OCI-LY1 (cell line): ENCODE data around the gene METTL2A.
"Not testable (repeated sequence)": the region's sequence is repeated elsewhere in the genome, so short reads cannot be mapped to it uniquely, and the experiment has no call there.

Experiments
- H2AFZ ChIP-seq: fragments of 200-600 bp; sonication (generic), shearing (Covaris generic); 2 replicates; pipeline ENCODE4 v1.6.0; 2014; ENCODE audit warnings: antibody characterized with exemption, mild to moderate bottlenecking, low read length
- H3F3A ChIP-seq: fragments of 200-600 bp; sonication (generic), shearing (Covaris generic); 2 replicates; pipeline ENCODE4 v1.6.0; 2014; ENCODE audit warnings: mild to moderate bottlenecking, antibody characterized with exemption, low read length, moderate library complexity; ENCODE audit not compliant: insufficient read depth
- H3K27ac ChIP-seq: fragments of 200-600 bp; sonication (generic); 2 replicates; pipeline ENCODE4 v1.5.1; 2014; ENCODE audit warnings: low read length, mixed run types, mild to moderate bottlenecking, low read depth; ENCODE audit not compliant: poor library complexity, severe bottlenecking
- H3K27me3 ChIP-seq: fragments of 200-600 bp; sonication (generic); 2 replicates; pipeline ENCODE4 v1.6.0; 2014; ENCODE audit warnings: antibody characterized with exemption, mild to moderate bottlenecking, low read length, moderate library complexity; ENCODE audit not compliant: insufficient read depth
- H3K36me3 ChIP-seq: fragments of 200-600 bp; sonication (generic); 2 replicates; pipeline ENCODE4 v1.6.1; 2014; ENCODE audit warnings: mild to moderate bottlenecking, antibody characterized with exemption, low read length, moderate library complexity, mixed read lengths; ENCODE audit not compliant: insufficient read depth
- H3K4me1 ChIP-seq: fragments of 200-600 bp; sonication (generic); 2 replicates; pipeline ENCODE4 v1.5.1; 2014; ENCODE audit warnings: mild to moderate bottlenecking, low read length, moderate library complexity; ENCODE audit not compliant: insufficient read depth, severe bottlenecking
- H3K4me2 ChIP-seq: fragments of 200-600 bp; sonication (generic), shearing (Covaris generic); 2 replicates; pipeline ENCODE4 v1.6.1; 2014; ENCODE audit warnings: low read length
- H3K4me3 ChIP-seq: fragments of 200-600 bp; sonication (generic); 2 replicates; pipeline ENCODE4 v1.5.1; 2014; ENCODE audit warnings: low read length, low read depth, mild to moderate bottlenecking, mixed read lengths; ENCODE audit not compliant: poor library complexity, severe bottlenecking
- H3K79me2 ChIP-seq: fragments of 200-600 bp; shearing (Covaris generic); 2 replicates; pipeline ENCODE4 v1.6.1; 2016; ENCODE audit warnings: mixed run types, low read length, mixed read lengths; ENCODE audit not compliant: insufficient read depth
- H3K9ac ChIP-seq: fragments of 200-600 bp; sonication (generic), shearing (Covaris generic); 2 replicates; pipeline ENCODE4 v1.6.1; 2014; ENCODE audit warnings: mild to moderate bottlenecking, low read length, mixed read lengths
- H3K9me2 ChIP-seq: fragments of 200-600 bp; sonication (generic), shearing (Covaris generic); 2 replicates; pipeline ENCODE4 v1.6.1; 2014; ENCODE audit warnings: low read depth, mild to moderate bottlenecking, low read length, mixed read lengths
- H3K9me3 ChIP-seq: fragments of 200-600 bp; shearing (Covaris generic); 2 replicates; pipeline ENCODE4 v1.6.1; 2014; ENCODE audit warnings: low read length, mixed read lengths
- H4K20me1 ChIP-seq: fragments of 200-600 bp; sonication (generic), shearing (Covaris generic); 2 replicates; pipeline ENCODE4 v1.6.0; 2016; ENCODE audit warnings: mild to moderate bottlenecking, low read length; ENCODE audit not compliant: insufficient read depth
- CTCF ChIP-seq: fragments of 200-600 bp; sonication (generic), shearing (Covaris generic); IDR thresholded peaks from 2 replicates; pipeline ENCODE4 v1.5.1; 2017; ENCODE audit warnings: mild to moderate bottlenecking, antibody characterized with exemption, low read length, moderate library complexity, mixed read lengths
- EZH2 ChIP-seq: fragments of 200-600 bp; sonication (generic), shearing (Covaris generic); IDR thresholded peaks from 2 replicates; pipeline ENCODE4 v1.8.0; 2017; ENCODE audit warnings: borderline replicate concordance, mixed run types, mild to moderate bottlenecking, antibody characterized with exemption, low read length, moderate library complexity, mixed read lengths

Gene METTL2A

DNA sequence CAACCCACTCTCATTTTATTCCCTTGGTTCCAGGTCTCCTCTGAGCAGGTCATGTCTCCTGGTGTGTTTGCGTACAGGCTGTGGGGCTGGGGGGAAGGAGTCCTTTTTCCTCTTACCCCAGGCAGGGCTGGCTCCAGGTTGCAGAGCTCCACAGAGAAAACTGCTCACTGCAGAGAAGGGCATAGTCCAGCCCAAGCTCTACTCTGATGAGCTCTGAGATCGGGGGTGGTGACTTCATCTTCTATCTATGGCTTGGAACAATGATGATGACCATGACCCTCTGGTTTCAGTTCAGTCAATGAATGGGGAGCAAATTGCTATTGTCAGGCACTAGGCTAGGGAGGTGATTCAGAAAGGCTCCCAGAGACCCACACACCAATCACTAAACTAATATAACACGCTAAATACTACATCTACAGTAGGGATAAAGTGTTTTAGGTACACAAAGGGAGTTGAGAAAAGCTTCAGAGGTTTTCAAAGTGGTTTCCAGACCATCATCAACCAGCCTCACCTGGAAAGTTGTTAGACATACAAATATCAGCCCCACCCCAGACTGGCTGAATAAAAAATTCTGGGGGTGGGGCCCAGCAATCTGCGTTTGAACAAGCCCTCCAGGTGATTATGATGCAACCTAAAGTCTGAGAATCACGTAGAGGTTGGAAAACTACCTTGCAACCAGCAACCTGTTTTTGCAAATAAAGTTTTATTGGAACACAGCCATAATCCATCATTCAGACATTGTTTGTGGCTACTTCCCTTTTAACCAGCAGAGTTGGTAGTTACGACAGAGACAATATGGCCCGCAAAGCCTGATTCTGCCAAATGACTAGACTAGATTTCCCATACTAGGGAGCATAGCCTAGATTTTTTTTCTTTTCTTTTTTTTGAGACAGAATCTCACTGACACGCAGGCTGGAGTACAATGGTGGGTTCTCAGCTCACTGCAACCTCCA, 49.6 kb downstream of the METTL2A start:
- Histone ChIP-seq H3K4me1 (peaks cover 61% of the 10 kb centered on the region), H3K27ac (peak overlapping the region; percentile 95)
- not testable (repeated sequence) for H3K79me2 ChIP-seq, H3K9me2 ChIP-seq, H3K4me2 ChIP-seq, H4K20me1 ChIP-seq, H2AFZ ChIP-seq, H3F3A ChIP-seq, H3K9me3 ChIP-seq, H3K36me3 ChIP-seq, H3K4me3 ChIP-seq, H3K27me3 ChIP-seq, H3K9ac ChIP-seq

DNA sequence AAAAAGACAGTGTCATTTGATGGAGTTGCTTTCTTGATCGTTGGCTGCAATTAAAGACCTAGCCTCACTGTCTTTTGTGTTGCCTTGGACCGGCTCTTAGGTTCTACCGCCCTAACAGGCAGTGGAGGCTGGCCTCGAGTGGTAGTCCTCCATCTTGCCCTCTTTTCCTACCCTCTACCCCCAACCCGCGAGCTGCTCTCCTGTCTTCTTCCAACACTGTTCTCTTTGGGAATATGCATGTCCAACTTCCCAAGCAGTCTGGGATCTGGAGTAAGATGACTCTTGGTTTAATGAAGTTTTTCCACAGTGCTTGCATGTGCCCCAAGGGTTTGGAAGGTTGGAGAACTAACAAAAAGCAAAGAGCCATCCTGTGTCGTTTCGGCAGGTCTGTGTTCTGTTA, 53.4 kb downstream of the METTL2A start:
- H3K27me3 ChIP-seq, H3F3A ChIP-seq, H2AFZ ChIP-seq, H3K9me2 ChIP-seq, H3K9me3 ChIP-seq, H4K20me1 ChIP-seq: not testable (repeated sequence)
- H3K9ac ChIP-seq = peak overlapping the region; percentile 89
- peaks cover 46% of the 10 kb centered on the region for H3K4me1 ChIP-seq
- peak overlapping the region; percentile 77 for H3K27ac ChIP-seq
- H3K4me3 ChIP-seq = peak overlapping the region; percentile 92
- H3K4me2 ChIP-seq = peak overlapping the region; percentile 70
- peaks cover 12% of the 10 kb centered on the region for H3K36me3 ChIP-seq
- H3K79me2 ChIP-seq = peaks cover 21% of the 10 kb centered on the region

DNA sequence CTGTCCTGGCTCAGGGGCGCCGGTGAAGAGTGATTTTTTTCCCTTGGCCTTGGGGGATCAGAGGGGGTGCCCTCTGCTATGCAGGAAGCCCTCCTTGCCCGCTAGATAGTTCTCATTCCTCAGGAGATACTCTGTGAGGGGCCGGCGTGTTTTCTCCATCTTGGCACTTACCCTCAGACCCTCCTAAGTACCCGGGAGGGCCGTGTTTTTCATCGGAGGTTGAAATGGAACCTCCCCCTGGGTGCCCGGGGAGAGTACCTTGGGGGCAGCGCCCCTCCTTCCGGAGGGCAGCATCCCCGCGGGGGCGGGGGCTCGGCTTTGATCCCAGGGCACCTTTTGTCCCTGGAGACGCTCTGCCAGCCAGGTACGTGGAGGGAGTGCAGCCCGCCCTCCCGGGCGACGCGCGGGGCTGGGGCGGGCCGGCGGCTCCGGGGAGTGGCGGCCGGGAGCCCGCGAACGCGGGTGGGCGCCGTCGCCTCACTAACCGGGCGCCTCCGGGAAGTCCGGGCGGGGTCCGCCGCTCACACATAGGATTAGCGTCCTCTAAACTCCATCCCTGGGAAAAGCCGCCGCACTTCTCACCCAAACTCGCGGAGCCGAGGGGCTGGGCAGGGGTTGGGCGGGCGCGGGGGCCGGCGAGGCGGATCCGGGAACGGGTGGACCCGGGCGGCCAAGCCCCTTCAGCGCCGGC, 54.2 kb downstream of the METTL2A start:
- peak overlapping the region; percentile 92 for H3K4me3 ChIP-seq
- peaks cover 18% of the 10 kb centered on the region for H3K36me3 ChIP-seq
- H3F3A ChIP-seq, H2AFZ ChIP-seq, H4K20me1 ChIP-seq, H3K9me2 ChIP-seq, H3K9me3 ChIP-seq, H3K27me3 ChIP-seq: not testable (repeated sequence)
- peak overlapping the region; percentile 77 for H3K27ac ChIP-seq
- peaks cover 24% of the 10 kb centered on the region for H3K79me2 ChIP-seq
- H3K9ac ChIP-seq = peak overlapping the region; percentile 89
- peaks cover 39% of the 10 kb centered on the region for H3K4me1 ChIP-seq
- H3K4me2 ChIP-seq = peak overlapping the region; percentile 70

DNA sequence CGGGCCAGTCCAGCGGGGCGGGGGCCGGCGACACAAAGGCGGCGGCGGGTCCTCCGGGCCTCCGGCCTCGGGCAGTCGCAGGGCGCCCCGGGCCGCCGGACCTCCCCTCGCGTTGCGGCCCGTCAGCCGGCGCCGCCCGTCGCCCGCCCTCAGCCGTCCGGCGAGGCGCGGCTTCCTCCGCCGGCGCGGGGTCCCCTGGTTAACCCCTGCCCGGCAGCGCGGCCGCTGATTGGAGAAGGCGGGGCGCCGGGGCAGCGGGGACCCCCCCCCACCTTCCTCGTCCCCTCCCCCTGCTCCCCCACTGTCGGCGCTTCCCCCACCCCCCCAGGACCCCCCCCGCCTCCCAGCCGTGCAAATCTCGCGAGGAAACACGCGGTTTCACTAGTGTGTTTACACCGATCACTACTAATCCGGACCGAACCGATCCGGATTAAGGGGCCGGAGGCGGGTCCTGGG, 54.8 kb downstream of the METTL2A start, which contains the start of gene TLK2:
Gene TLK2 (plus strand): TSS at position 402 of the 456 bp plus-strand sequence. CDS start 2,301 bp downstream, outside the sequence.
- no peaks in the 10 kb centered on the region for H4K20me1 ChIP-seq
- no peak within 1 kb of the TSS for H2AFZ ChIP-seq

GRCh38 chr17:62478880-62479638, 55.4 kb downstream of the METTL2A start:
- peak overlapping the region; percentile 70 for H3K27ac ChIP-seq
- peaks cover 29% of the 10 kb centered on the region for H3K4me1 ChIP-seq
- H3K9me2 ChIP-seq, H3K9me3 ChIP-seq, H3F3A ChIP-seq, H4K20me1 ChIP-seq, H2AFZ ChIP-seq, H3K27me3 ChIP-seq: not testable (repeated sequence)
- H3K36me3 ChIP-seq = peaks cover 22% of the 10 kb centered on the region
- H3K9ac ChIP-seq = peak overlapping the region; percentile 92
- peak overlapping the region; percentile 92 for H3K4me3 ChIP-seq
- peak overlapping the region; percentile 98 for H3K4me2 ChIP-seq
- H3K79me2 ChIP-seq = peaks cover 28% of the 10 kb centered on the region

More for the DNA sequence above, 54.8 kb downstream of the METTL2A start, which contains the start of gene TLK2:
- peaks cover 22% of the 10 kb centered on the region for H3K36me3 ChIP-seq
- TF ChIP-seq EZH2 (no peak), CTCF (no peak)
- H3K27ac ChIP-seq = peak within 1 kb of the TSS; percentile 77
- H3K4me3 ChIP-seq = peak within 1 kb of the TSS; percentile 92
- no peaks in the 10 kb centered on the region for H3K9me3 ChIP-seq
- no peaks in the 10 kb centered on the region for H3K9me2 ChIP-seq
- peaks cover 33% of the 10 kb centered on the region for H3K4me1 ChIP-seq
- H3F3A ChIP-seq = 0 out of 2 replicates have a peak, but pooled peaks cover 5% of the 10 kb centered on the region
- peak within 1 kb of the TSS; percentile 92 for H3K9ac ChIP-seq
- peaks cover 28% of the 10 kb centered on the region for H3K79me2 ChIP-seq
- H3K27me3 ChIP-seq = no peaks in the 10 kb centered on the region
- H3K4me2 ChIP-seq = peak within 1 kb of the TSS; percentile 98
